Gastroesophageal sphincter (tissue), 3 donors: ENCODE results near the gene ARPIN.

Source experiments
- POLR2A ChIP-seq, 2 donors: fragments of 450-650 bp; IDR thresholded peaks; one replicate each; pipeline ENCODE4 v1.6.1; 2017; ENCODE audit warnings: antibody characterized with exemption in 2 of 2, mild to moderate bottlenecking in 2 of 2, moderate library complexity in 1 of 2
- POLR2AphosphoS5 ChIP-seq: sonication (generic); formaldehyde crosslinking; IDR thresholded peaks from one replicate; pipeline ENCODE4 v1.6.1; 2017; ENCODE audit warnings: antibody characterized with exemption
- TF ChIP-seq, protein P1 (sequence below), 4 experiments: fragments of 200-600 bp in 2 of 4; fragments of 450-650 bp in 2 of 4; sonication (generic) in 1 of 4; IDR thresholded peaks; one replicate each; pipeline ENCODE4 v1.5.1; 2017 to 2019; ENCODE audit warnings: antibody characterized with exemption in 4 of 4, mild to moderate bottlenecking in 2 of 4, moderate library complexity in 2 of 4

DNA sequence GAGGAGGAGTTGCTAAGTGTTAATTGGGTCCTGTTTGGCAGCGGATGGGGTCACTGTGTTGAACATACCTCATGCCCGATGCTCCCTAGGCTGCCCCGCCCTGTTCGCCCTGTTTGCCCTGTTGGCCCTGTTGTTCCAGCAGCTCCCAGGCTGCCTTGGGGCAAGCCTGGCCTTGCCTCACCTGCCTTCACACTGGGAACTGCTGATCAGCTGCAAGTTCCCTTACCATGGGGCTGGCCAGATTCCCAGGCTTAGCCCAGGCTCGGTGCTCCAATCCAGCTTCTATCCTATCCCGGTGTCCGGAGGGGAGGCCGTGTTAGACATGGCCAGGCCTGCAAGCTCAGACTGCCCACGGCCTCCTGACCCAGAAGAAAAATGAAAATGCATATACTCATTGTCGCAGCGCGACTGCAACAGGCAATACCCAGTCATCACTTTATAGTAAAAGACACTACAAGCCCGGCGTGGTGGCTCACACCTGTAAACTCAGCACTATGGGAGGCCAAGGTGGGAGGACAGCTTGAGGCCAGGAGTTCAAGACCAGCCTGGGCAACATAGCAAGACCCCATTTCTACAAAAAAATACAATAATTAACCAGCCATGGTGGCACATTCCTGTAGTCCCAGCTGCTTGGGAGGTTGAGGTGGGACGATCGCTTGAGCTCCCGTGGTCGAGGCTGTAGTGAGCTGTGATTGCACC is 45.5 kb upstream of the ARPIN start:
- TF ChIP-seq, protein P1, sequence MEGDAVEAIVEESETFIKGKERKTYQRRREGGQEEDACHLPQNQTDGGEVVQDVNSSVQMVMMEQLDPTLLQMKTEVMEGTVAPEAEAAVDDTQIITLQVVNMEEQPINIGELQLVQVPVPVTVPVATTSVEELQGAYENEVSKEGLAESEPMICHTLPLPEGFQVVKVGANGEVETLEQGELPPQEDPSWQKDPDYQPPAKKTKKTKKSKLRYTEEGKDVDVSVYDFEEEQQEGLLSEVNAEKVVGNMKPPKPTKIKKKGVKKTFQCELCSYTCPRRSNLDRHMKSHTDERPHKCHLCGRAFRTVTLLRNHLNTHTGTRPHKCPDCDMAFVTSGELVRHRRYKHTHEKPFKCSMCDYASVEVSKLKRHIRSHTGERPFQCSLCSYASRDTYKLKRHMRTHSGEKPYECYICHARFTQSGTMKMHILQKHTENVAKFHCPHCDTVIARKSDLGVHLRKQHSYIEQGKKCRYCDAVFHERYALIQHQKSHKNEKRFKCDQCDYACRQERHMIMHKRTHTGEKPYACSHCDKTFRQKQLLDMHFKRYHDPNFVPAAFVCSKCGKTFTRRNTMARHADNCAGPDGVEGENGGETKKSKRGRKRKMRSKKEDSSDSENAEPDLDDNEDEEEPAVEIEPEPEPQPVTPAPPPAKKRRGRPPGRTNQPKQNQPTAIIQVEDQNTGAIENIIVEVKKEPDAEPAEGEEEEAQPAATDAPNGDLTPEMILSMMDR (IDR thresholded peaks at IDR 0.05) = no peak
- TF ChIP-seq POLR2AphosphoS5 (no peak), POLR2A (IDR thresholded peaks at IDR 0.05) (no peak)
